Activated T-helper 1 cell treated with anti-CD3 and anti-CD28 coated beads, Interleukin-2, amount 50 U/mL, for 16 hours (primary cell): ENCODE data around the gene CCDC28B.
A peak's percentile ranks its signal among the peaks of the same experiment; 100 is the strongest.
"Not testable (repeated sequence)": the region's sequence is repeated elsewhere in the genome, so short reads cannot be mapped to it uniquely, and the experiment has no call there.

Source experiments
- DNase-seq, 2 donors: peaks; one replicate each; pipeline ENCODE4 v3.0.0-alpha.2; 2020; ENCODE audit warnings: low read depth in 1 of 2, low spot score in 1 of 2

CCDC28B gene

GRCh38 chr1:32200226-32201010 lies at the start of gene CCDC28B:
CCDC28B (plus strand) TSS chr1:32200595; CDS start chr1:32201936, 1,341 bp downstream.
- peak in 1 of 2 donors; percentile 21 for DNase-seq

GRCh38 chr1:32150847-32151246 lies 49.5 kb upstream of the CCDC28B start:
- no peak for DNase-seq

GRCh38 chr1:32151319-32151787 lies 49.0 kb upstream of the CCDC28B start:
- no peak for DNase-seq

GRCh38 chr1:32159189-32159588 lies 41.2 kb upstream of the CCDC28B start:
- DNase-seq = no peak

- no peak for DNase-seq
Observed at GRCh38 chr1:32163405-32163804, 37.0 kb upstream of the CCDC28B start.

GRCh38 chr1:32165633-32166032 lies 34.8 kb upstream of the CCDC28B start:
- DNase-seq = not testable (repeated sequence)

GRCh38 chr1:32170991-32171390 lies 29.4 kb upstream of the CCDC28B start:
- DNase-seq = no peak

GRCh38 chr1:32172621-32173245 lies 27.7 kb upstream of the CCDC28B start:
- no peak for DNase-seq

GRCh38 chr1:32178380-32179192 lies 21.8 kb upstream of the CCDC28B start:
- DNase-seq = no peak

- DNase-seq = no peak
Observed at GRCh38 chr1:32179193-32179442, 21.3 kb upstream of the CCDC28B start.

GRCh38 chr1:32179443-32180185 lies 20.8 kb upstream of the CCDC28B start, which contains the start of gene TXLNA:
TXLNA (plus strand) TSS chr1:32179675; CDS start chr1:32180346, 671 bp downstream.
- DNase-seq = peak; percentile 77 to 86

- DNase-seq = no peak
Observed at GRCh38 chr1:32180186-32181060, 20.0 kb upstream of the CCDC28B start.

GRCh38 chr1:32181065-32181464 lies 19.3 kb upstream of the CCDC28B start:
- no peak for DNase-seq

- DNase-seq = no peak
Observed at GRCh38 chr1:32181563-32181962, 18.8 kb upstream of the CCDC28B start.

GRCh38 chr1:32182060-32182459 lies 18.3 kb upstream of the CCDC28B start:
- DNase-seq = no peak

GRCh38 chr1:32184650-32185049 lies 15.7 kb upstream of the CCDC28B start:
- no peak for DNase-seq

GRCh38 chr1:32186077-32186476 lies 14.3 kb upstream of the CCDC28B start:
- no peak for DNase-seq

- no peak for DNase-seq
Observed at GRCh38 chr1:32186491-32186890, 13.9 kb upstream of the CCDC28B start.

GRCh38 chr1:32187850-32188249 lies 12.5 kb upstream of the CCDC28B start:
- no peak for DNase-seq
